ENCODE results near the gene HSH2D. TPM values are rescaled to one million over a fixed set of nuclear protein-coding genes. Genes with fewer than 3 reads are reported as not detected.

HSH2D gene
- total and polyA plus RNA-seq, 12 donors, result 0.21 to 4.7 (median 0.97) TPM; not detected in 1

- intact Hi-C loops (cut with DNase I), result no loop called here
- Histone ChIP-seq H3K27me3 (no peaks in the 10 kb centered on the region), H3K36me3 (replicated peaks in 1 of 2) (no peaks in the 10 kb centered on the region), H3K9me3 (replicated peaks in 1 of 3) (no peaks in the 10 kb centered on the region), H3K4me3 (no peak overlapping the region), H3K4me1 (replicated peaks in 1 of 2) (peaks cover 0 to 4% of the 10 kb centered on the region in 2 donors), H3K27ac (peak overlapping the region in 1 of 5 donors; percentile 65)
- DNase-seq, result peak in 4 of 7 donors; percentile 29 to 43 (median 39)
- WGBS, 4 donors, result 34 to 42% (median 41%) methylated on average over 13 to 14 of the region's 14 CpGs
- TF ChIP-seq CTCF (IDR thresholded peaks at IDR 0.05) (no peak), POLR2A (IDR thresholded peaks at IDR 0.05) (no peak)
These were observed 17.6 kb downstream of the HSH2D start for GRCh38 chr19:16160943-16161560.

GRCh38 chr19:16161840-16162239 lies 18.4 kb downstream of the HSH2D start:
- DNase-seq, result no peak
- peaks cover 0 to 4% of the 10 kb centered on the region in 2 donors for H3K4me1 ChIP-seq (replicated peaks in 1 of 2)
- H3K36me3 ChIP-seq (replicated peaks in 1 of 2), result no peaks in the 10 kb centered on the region
- TF ChIP-seq POLR2A (IDR thresholded peaks at IDR 0.05) (no peak), CTCF (IDR thresholded peaks at IDR 0.05) (no peak)
- 57 to 71% (median 58%) methylated on average over 3 of the region's 3 CpGs for WGBS, 4 donors
- no peak overlapping the region for H3K4me3 ChIP-seq
- intact Hi-C loops (cut with DNase I), result no loop called here
- no peak overlapping the region for H3K27ac ChIP-seq
- H3K27me3 ChIP-seq, result no peaks in the 10 kb centered on the region
- H3K9me3 ChIP-seq (replicated peaks in 1 of 3), result no peaks in the 10 kb centered on the region

GRCh38 chr19:16164222-16164890 lies 20.9 kb downstream of the HSH2D start:
- TF ChIP-seq POLR2A (IDR thresholded peaks at IDR 0.05), result no peak
- TF ChIP-seq CTCF (IDR thresholded peaks at IDR 0.05), result no peak
- Histone ChIP-seq H3K27me3 (no peaks in the 10 kb centered on the region), H3K36me3 (replicated peaks in 1 of 2) (no peaks in the 10 kb centered on the region), H3K4me1 (replicated peaks in 1 of 2) (peaks cover 0 to 4% of the 10 kb centered on the region in 2 donors), H3K9me3 (replicated peaks in 1 of 3) (no peaks in the 10 kb centered on the region), H3K4me3 (no peak overlapping the region), H3K27ac (no peak overlapping the region)
- intact Hi-C loops (cut with DNase I), result no loop called here
- no peak for DNase-seq
- 81 to 92% (median 87%) methylated on average over 11 to 13 of the region's 13 CpGs for WGBS, 4 donors

GRCh38 chr19:16166417-16166816 lies 22.9 kb downstream of the HSH2D start:
- Histone ChIP-seq H3K9me3 (replicated peaks in 1 of 3) (no peaks in the 10 kb centered on the region), H3K4me1 (replicated peaks in 1 of 2) (no peaks in the 10 kb centered on the region), H3K4me3 (no peak overlapping the region), H3K36me3 (replicated peaks in 1 of 2) (no peaks in the 10 kb centered on the region), H3K27ac (no peak overlapping the region), H3K27me3 (no peaks in the 10 kb centered on the region)
- no peak for TF ChIP-seq POLR2A (IDR thresholded peaks at IDR 0.05)
- no peak for TF ChIP-seq CTCF (IDR thresholded peaks at IDR 0.05)
- no peak for DNase-seq
- intact Hi-C loops (cut with DNase I), result no loop called here
- WGBS, 4 donors, result 88 to 94% (median 91%) methylated on average over 1 of the region's 1 CpG
